Mucosa of descending colon (tissue), 3 donors: ENCODE measurements around the gene C19orf25. TPM values are rescaled to one million over a fixed set of nuclear protein-coding genes. Genes with fewer than 3 reads are reported as not detected.

Source experiments
- ATAC-seq: fragments of 200-7000 bp; cut with Tn5 transposase; one replicate; pipeline ENCODE4 v1.9.1; 2020; ENCODE audit warnings: mild to moderate bottlenecking, moderate library complexity
- DNase-seq, 3 donors: peaks; one replicate each; pipeline ENCODE4 v3.0.0-alpha.2; 2020
- H3K36me3 ChIP-seq: fragments of 200-600 bp; one replicate; pipeline ENCODE4 v1.8.0; 2021; ENCODE audit warnings: low read depth, mild to moderate bottlenecking
- H3K4me1 ChIP-seq: fragments of 200-600 bp; one replicate; pipeline ENCODE4 v1.8.0; 2021; ENCODE audit warnings: low read depth, mild to moderate bottlenecking
- H3K4me3 ChIP-seq: fragments of 200-600 bp; one replicate; pipeline ENCODE4 v1.8.0; 2021; ENCODE audit warnings: mild to moderate bottlenecking
- H3K9me3 ChIP-seq: fragments of 200-600 bp; one replicate; pipeline ENCODE4 v1.8.0; 2021; ENCODE audit warnings: mild to moderate bottlenecking
- intact Hi-C, 2 donors: fragments of 100-400 bp; cut with DNase I in 1 of 2; cut with micrococcal nuclease in 1 of 2; formaldehyde crosslinking; loops; one replicate each; pipeline versions ENCODE4 v1.11.0 to v1.11.1; 2022; cut with DNase I, micrococcal nuclease
- total RNA-seq, 3 donors: library from RNA; stranded (reverse); fragmentation: NEBNext Ultra II Directional in 2 of 3; extraction: Animal tissue kit (Norgen Biotek cat#: 25700) in 2 of 3; gene quantifications; one replicate each; pipeline versions ENCODE4 v1.2.1 to v1.2.4, GENCODE V29; 2021 to 2023
- TF ChIP-seq, protein P1 (sequence below): fragments of 200-600 bp; IDR thresholded peaks from one replicate; pipeline ENCODE4 v1.8.0; 2022; ENCODE audit warnings: antibody characterized with exemption, mild to moderate bottlenecking
- donor health status: DM: no; HTN: no; CAD: no; lungs with moderate emphysema.
- donor health status: DM: no; HTN: no; CAD: no.
- donor health status: DM: no; HTN: yes; CAD: no.

Gene C19orf25
- total RNA-seq, 3 donors from 2014 or later = 36.7 to 48.9 (median 38.1) TPM

DNA sequence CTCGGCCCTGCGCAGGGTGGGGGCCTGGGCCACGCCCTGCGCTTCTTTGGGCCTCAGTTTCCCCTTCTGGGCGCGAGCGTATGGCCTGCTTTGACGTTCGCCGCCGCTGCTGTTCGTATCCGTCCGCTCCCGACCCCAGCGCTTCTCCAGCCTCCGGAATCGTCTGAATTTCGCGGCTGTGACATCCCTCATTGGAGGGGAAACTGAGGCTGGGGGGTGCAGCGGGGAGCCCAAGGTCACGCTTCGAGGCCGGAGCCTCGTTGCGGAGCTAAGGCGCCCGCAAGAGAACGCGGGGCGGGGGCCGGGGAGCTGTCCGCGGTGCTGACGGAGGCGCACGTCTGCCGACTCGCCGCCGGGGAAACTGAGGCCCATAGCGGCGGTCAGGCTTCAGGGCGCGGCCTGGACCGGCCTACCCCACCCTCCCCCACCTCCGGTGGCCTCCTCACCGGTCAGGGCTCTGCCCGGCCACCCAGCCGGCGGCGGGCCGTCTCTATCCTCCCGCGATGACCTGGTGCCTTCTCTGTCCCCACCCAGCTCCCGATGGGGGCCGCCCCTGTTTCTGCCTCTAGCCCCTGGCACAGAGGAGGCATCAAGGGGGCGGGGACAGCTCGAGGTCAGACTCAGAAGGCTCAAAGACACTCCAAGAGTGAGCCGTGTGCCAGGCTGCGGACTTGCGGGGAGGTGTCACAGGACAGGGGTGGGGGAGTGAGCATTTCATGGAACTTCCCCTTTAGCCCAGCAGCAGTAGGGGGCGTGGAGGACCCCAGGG is 32.1 kb downstream of the C19orf25 start:
- Histone ChIP-seq H3K4me1 (peaks cover 15% of the 10 kb centered on the region), H3K4me3 (no peak overlapping the region), H3K36me3 (no peaks in the 10 kb centered on the region), H3K9me3 (no peaks in the 10 kb centered on the region)
- TF ChIP-seq, protein P1, sequence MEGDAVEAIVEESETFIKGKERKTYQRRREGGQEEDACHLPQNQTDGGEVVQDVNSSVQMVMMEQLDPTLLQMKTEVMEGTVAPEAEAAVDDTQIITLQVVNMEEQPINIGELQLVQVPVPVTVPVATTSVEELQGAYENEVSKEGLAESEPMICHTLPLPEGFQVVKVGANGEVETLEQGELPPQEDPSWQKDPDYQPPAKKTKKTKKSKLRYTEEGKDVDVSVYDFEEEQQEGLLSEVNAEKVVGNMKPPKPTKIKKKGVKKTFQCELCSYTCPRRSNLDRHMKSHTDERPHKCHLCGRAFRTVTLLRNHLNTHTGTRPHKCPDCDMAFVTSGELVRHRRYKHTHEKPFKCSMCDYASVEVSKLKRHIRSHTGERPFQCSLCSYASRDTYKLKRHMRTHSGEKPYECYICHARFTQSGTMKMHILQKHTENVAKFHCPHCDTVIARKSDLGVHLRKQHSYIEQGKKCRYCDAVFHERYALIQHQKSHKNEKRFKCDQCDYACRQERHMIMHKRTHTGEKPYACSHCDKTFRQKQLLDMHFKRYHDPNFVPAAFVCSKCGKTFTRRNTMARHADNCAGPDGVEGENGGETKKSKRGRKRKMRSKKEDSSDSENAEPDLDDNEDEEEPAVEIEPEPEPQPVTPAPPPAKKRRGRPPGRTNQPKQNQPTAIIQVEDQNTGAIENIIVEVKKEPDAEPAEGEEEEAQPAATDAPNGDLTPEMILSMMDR = no peak
- no peak for DNase-seq
- intact Hi-C loops = no loop called here
- no peak for ATAC-seq

DNA sequence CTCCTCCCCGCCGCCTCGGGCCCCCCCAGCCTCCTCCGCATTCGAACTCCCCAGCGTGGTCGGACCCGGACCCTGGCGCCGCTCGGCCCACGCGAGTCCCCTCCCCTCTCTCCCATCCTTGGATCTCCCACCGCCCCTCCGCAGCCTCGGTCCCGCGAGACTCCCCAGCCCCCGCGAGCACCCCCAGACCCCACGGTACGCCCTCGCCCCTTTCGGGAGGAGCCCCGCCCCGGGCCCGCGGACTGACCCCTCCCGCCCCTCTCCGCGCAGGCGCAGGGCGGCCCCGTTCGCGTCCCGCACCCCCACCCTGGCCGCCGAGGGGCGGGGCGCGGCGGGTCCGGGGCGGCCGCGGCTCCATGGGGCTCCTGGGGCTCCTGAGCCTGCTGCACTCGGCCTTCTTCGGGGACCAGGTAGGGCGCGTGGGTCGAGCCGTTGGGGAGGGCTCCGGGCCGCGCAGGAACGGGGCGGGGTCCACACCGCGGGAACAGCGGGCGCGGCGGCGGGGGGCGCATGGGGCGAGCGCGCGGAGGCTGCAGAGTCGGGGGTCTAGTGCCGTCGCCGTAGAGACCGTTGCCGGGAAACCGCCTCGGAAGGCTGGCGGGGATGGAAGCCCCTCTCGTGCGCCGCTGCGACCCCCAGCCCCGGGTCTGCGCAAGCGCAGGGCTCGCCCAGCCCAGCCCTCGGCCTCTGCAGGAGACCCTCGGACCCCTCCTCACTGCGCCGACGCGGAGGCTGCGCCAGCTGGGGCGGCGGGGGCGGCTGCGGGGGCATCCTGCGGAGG is 32.9 kb downstream of the C19orf25 start:
- H3K36me3 ChIP-seq = peaks cover 3% of the 10 kb centered on the region
- H3K4me3 ChIP-seq = no peak overlapping the region
- no peak for DNase-seq
- TF ChIP-seq, protein P1 = no peak
- intact Hi-C loops = no loop called here
- H3K4me1 ChIP-seq = peaks cover 15% of the 10 kb centered on the region
- no peaks in the 10 kb centered on the region for H3K9me3 ChIP-seq
- no peak for ATAC-seq

DNA sequence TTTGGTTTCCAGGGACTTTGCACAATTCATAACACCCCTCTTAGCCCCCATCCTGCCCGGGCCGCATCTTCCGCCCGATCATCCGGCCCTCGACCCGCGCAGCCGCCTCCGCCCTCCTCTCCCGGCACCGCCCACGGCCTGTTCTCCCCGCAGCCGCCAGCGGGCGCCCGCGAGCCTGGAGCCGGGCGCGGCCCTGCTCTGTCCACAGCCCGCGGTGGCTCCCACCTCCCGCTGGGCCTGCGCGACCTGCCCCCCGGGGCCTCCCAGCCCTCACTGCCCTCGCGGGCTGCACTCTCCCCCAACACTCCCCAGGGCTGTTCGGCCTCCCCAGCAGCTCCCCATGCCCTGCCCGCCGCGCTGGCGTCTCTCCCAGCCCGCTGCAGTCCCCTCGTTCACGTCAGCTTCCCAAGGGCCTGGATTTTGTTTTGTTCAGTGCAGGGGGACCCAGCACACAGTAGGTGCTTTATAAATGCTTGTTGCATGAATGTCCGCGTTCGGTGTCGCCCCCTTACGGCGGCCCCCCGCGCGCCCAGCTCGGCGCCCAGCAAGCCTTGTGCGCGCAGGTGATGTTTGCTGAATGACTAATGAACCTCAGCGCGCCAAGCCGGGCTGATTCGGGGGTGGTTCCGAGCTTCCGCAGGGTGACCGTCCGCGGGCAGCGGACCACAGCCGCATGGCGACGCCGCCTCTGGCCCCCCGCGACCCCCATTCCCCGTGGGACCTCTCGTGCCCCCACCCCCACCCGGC is 33.7 kb downstream of the C19orf25 start:
- intact Hi-C loops = no loop called here
- DNase-seq (peak; percentile 81 to 90 (median 82)), ATAC-seq (peak; percentile 96)
- H3K36me3 ChIP-seq = peaks cover 9% of the 10 kb centered on the region
- H3K4me3 ChIP-seq = no peak overlapping the region
- TF ChIP-seq, protein P1 = peak; percentile 97
- no peaks in the 10 kb centered on the region for H3K9me3 ChIP-seq
- peaks cover 15% of the 10 kb centered on the region for H3K4me1 ChIP-seq

DNA sequence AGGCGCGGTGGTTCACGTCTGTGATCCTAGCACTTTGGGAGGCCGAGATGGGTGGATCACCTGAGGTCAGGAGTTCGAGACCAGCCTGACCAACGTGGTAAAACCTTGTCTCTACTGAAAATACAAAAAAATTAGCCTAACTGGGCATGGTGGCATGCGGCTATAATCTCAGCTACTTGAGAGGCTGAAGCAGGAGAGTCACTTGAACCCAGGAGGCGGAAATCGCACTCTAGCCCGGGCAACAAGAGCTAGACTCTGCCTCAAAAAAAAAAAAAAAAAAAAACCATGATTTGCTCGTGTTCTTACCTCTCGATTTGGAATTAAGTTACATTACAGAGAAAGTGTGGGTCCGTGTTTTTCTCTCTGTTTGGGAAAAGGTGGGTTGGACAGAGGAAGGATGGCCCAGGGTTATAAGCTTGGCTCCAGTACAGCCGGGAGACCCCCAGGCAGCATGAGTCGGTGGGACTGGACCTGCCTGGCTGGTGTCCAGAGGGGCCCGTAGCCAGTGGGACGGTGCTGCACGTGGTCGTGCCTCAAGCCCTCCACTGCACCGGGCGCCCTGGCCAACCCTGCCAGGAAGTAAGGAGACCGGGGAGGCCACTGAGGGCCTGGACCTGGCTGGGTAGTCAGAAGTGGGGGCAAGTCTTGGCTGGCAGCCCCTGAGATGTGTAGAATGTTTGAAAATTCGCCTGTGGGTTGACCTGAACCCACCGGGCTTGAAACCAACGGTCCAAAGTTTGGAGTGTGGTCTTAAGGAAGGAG is 37.2 kb downstream of the C19orf25 start:
- ATAC-seq (no peak), DNase-seq (peak in 1 of 3 donors; percentile 52)
- no peak overlapping the region for H3K4me3 ChIP-seq
- intact Hi-C loops = no loop called here
- peaks cover 9% of the 10 kb centered on the region for H3K36me3 ChIP-seq
- TF ChIP-seq, protein P1 = no peak
- no peaks in the 10 kb centered on the region for H3K9me3 ChIP-seq
- peaks cover 35% of the 10 kb centered on the region for H3K4me1 ChIP-seq

DNA sequence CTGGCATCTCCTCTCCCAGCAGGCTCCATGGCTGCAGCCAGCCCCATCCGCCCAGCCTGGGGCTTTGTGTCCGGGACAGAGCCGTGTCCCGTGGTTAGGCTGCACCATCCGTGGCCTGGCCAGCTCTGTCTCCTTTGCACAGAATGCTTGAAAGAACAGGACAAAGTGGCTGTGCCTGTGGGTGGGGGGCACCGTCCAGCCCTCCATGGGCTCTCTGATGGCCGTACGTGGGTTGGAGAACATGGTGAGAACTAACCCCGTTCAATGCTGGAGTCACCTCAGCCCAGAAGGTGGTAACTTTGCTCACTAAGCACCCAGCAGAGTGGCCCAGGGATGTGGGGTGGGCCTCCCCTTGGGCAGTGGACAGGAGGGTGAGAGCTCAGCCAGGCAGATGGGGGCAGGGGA is 38.0 kb downstream of the C19orf25 start:
- TF ChIP-seq, protein P1 = no peak
- H3K9me3 ChIP-seq = no peaks in the 10 kb centered on the region
- H3K36me3 ChIP-seq = peaks cover 9% of the 10 kb centered on the region
- H3K4me1 ChIP-seq = peaks cover 27% of the 10 kb centered on the region
- ATAC-seq (no peak), DNase-seq (no peak)
- intact Hi-C loops = no loop called here
- no peak overlapping the region for H3K4me3 ChIP-seq
